OCI-LY7 (cell line): Measurements from ENCODE around the gene STX11. TPM values are rescaled to one million over a fixed set of nuclear protein-coding genes. Genes with fewer than 3 reads are reported as not detected.

Source experiments
- Bru-seq: library from RNA; stranded (reverse); fragments of 400-500 nt; gene quantifications from one replicate; lab custom pipeline; 2021; lab: Mats Ljungman, UMichigan
- BruChase-seq, 2 experiments: library from RNA; stranded (reverse); fragments of 400-500 nt; gene quantifications; one replicate each; lab custom pipeline; 2021; lab: Mats Ljungman, UMichigan
- BruUV-seq: library from RNA; stranded (reverse); fragments of 400-500 nt; replicated peaks from 2 replicates; lab custom pipeline; 2021; lab: Mats Ljungman, UMichigan
- CTCF ChIA-PET: fragments of 300-600 bp; sonication (Branson Sonifier 250); formaldehyde crosslinking; loops from one replicate; lab custom pipeline; 2022; ENCODE audit warnings: antibody characterized with exemption; ENCODE audit not compliant: unreplicated experiment; lab: Charles Lee
- POLR2A ChIA-PET: fragments of 300-600 bp; sonication (Branson Sonifier 250); formaldehyde crosslinking; loops from one replicate; lab custom pipeline; 2022; ENCODE audit warnings: antibody characterized with exemption; lab: Charles Lee
- DNase-seq: peaks from one replicate; pipeline ENCODE4 v3.0.0-alpha.2; 2015; ENCODE audit warnings: low spot score
- H2AFZ ChIP-seq: fragments of 200-600 bp; sonication (generic), shearing (Covaris generic); 2 replicates; pipeline ENCODE4 v1.6.1; 2014; ENCODE audit warnings: mild to moderate bottlenecking, antibody characterized with exemption, low read length, moderate library complexity
- H3K27ac ChIP-seq: fragments of 200-600 bp; sonication (generic); 2 replicates; pipeline ENCODE4 v1.5.1; 2014; ENCODE audit warnings: mixed run types, low read depth, mild to moderate bottlenecking, moderate library complexity, low read length, inconsistent platforms; ENCODE audit not compliant: poor library complexity, severe bottlenecking
- H3K36me3 ChIP-seq: fragments of 200-600 bp; sonication (generic); 2 replicates; pipeline ENCODE4 v1.6.1; 2014; ENCODE audit warnings: mild to moderate bottlenecking, antibody characterized with exemption, low read length, moderate library complexity, mixed read lengths; ENCODE audit not compliant: insufficient read depth
- H3K4me1 ChIP-seq: fragments of 200-600 bp; sonication (generic); 2 replicates; pipeline ENCODE4 v1.5.1; 2014; ENCODE audit warnings: mild to moderate bottlenecking, low read length; ENCODE audit not compliant: insufficient read depth, poor library complexity, severe bottlenecking
- H3K4me2 ChIP-seq: fragments of 200-600 bp; sonication (generic); 2 replicates; pipeline ENCODE4 v1.6.1; 2014; ENCODE audit warnings: mild to moderate bottlenecking, low read length
- H3K4me3 ChIP-seq: fragments of 200-600 bp; sonication (generic); 2 replicates; pipeline ENCODE4 v1.5.1; 2014; ENCODE audit warnings: mild to moderate bottlenecking, low read depth, low read length; ENCODE audit not compliant: poor library complexity, severe bottlenecking
- H3K79me2 ChIP-seq: fragments of 200-600 bp; sonication (generic); 2 replicates; pipeline ENCODE4 v1.6.1; 2016; ENCODE audit warnings: low read depth, mild to moderate bottlenecking, low read length, moderate library complexity, mixed read lengths; ENCODE audit not compliant: insufficient read depth
- H3K9me2 ChIP-seq: fragments of 200-600 bp; sonication (generic); 2 replicates; pipeline ENCODE4 v1.6.1; 2016; ENCODE audit warnings: mild to moderate bottlenecking, low read length, mixed read lengths; ENCODE audit not compliant: insufficient read depth
- H3K9me3 ChIP-seq: fragments of 200-600 bp; sonication (generic); 2 replicates; pipeline ENCODE4 v1.6.1; 2014; ENCODE audit warnings: mild to moderate bottlenecking, mixed run types, low read length, mixed read lengths
- H4K20me1 ChIP-seq: fragments of 200-600 bp; sonication (generic); 2 replicates; pipeline ENCODE4 v1.6.1; 2014; ENCODE audit warnings: mild to moderate bottlenecking, antibody characterized with exemption, low read length, moderate library complexity, mixed read lengths; ENCODE audit not compliant: insufficient read depth
- CTCF ChIP-seq: fragments of 200-600 bp; sonication (generic); conservative IDR thresholded peaks from 2 replicates; pipeline ENCODE4 v1.5.1; 2014; ENCODE audit warnings: mild to moderate bottlenecking, antibody characterized with exemption, low read length, moderate library complexity, mixed read lengths
- EZH2phosphoT487 ChIP-seq: fragments of 200-600 bp; sonication (generic); IDR thresholded peaks from 2 replicates; pipeline ENCODE4 v1.6.1; 2018; ENCODE audit warnings: low read depth, borderline replicate concordance, mild to moderate bottlenecking, mixed run types, antibody characterized with exemption, low read length, moderate library complexity, mixed read lengths
- intact Hi-C: fragments of 100-400 bp; cut with micrococcal nuclease; formaldehyde crosslinking; loops from one replicate; pipeline ENCODE4 v1.10.0; 2022; ENCODE audit not compliant: unreplicated experiment
- long read RNA-seq: library from polyadenylated mRNA; stranded (forward); transcript quantifications from one replicate; pipeline ENCODE4 v2.0.0, GENCODE V29; 2022
- total RNA-seq, 2 experiments: library from RNA; depleted of rRNA in 1 of 2; stranded (reverse); fragments of >200 nt in 1 of 2; shearing (Covaris generic) in 1 of 2; gene quantifications; 2 replicates each; pipeline ENCODE4 v1.2.3, GENCODE V29; 2014 to 2022

Gene STX11
- total RNA-seq (2014; rRNA removed; shearing (Covaris generic)) = 0.16 and 0.21 TPM in 2 replicates
- total RNA-seq (2022) = 1.1 and 1.3 TPM in 2 replicates
- Bru-seq, nascent RNA = percentile 35 among the genes with signal in this experiment
- BruChase-seq, experiment 1, labeled RNA remaining after a 6-hour chase = percentile 27 among the genes with signal in this experiment
- BruChase-seq, experiment 2, labeled RNA remaining after a 2-hour chase = percentile 28 among the genes with signal in this experiment
- long read RNA-seq, partial matches to known transcripts = 0 of 1 reads
- long read RNA-seq, other reads (novel, unspliced or antisense) = 0 of 1 reads

- ChIA-PET CTCF (no interaction called here), POLR2A (interaction anchor here (1.0 kb wide), 1 partner anchor 63 kb away, joined by 4 read pairs; no protein-coding TSS in a partner anchor)
- intact Hi-C loops = loop anchor here (5.0 kb wide), 1 partner anchor 38 kb away; no protein-coding TSS in a partner anchor
- Histone ChIP-seq H3K9me3 (no peaks in the 10 kb centered on the region), H4K20me1 (no peaks in the 10 kb centered on the region), H3K4me3 (peak within 1 kb of the TSS; percentile 64), H3K9me2 (no peaks in the 10 kb centered on the region), H3K4me1 (no peaks in the 10 kb centered on the region), H3K27ac (no peak within 1 kb of the TSS), H2AFZ (peak within 1 kb of the TSS; percentile 76; the same call in 1 of the 2 replicates), H3K4me2 (peak within 1 kb of the TSS; percentile 62), H3K36me3 (no peaks in the 10 kb centered on the region), H3K79me2 (no peaks in the 10 kb centered on the region)
- DNase-seq = peak; percentile 28
- TF ChIP-seq EZH2phosphoT487 = no peak
- no peak for TF ChIP-seq CTCF
- BruUV-seq = no TSS peak
Measured at GRCh38 chr6:144149894-144150709, at the start of gene STX11. Gene STX11 (plus strand): TSS chr6:144150517. CDS start chr6:144186628, 36,111 bp downstream.

DNA sequence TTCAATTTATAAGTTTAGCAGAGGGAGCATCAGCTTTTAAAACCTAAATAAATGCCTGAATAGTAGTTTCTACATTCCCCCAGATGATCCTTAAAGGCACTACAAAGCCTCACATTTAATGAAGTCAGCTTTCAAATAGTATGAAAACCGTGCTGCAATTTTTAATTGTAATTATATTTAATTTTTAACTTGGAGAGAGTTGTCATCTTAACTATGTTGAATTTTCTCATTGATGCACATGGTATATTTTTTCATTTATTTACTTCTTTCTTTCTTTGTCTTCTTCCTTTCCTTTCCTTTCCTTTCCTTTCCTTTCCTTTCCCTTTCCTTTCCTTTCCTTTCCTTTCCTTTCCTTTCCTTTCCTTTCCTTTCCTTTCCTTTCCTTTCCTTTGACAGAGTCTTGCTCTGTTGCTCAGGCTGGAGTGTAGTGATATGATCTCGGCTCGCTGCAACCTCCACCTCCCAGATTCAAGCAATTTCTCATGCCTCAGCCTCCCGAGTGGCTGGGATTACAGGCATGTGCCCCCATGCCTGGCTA lies 47.2 kb upstream of the STX11 start:
- no peaks in the 10 kb centered on the region for H3K4me1 ChIP-seq
- no peak overlapping the region for H3K27ac ChIP-seq
- ChIA-PET POLR2A (interaction anchor here (0.6 to 0.9 kb wide), 2 partner anchors 12 to 757 kb away, joined by 3 read pairs; no protein-coding TSS in a partner anchor), CTCF (no interaction called here)
- H3K4me2 ChIP-seq = no peak overlapping the region
- BruUV-seq = no TSS peak
- intact Hi-C loops = no loop called here
- no peak overlapping the region for H2AFZ ChIP-seq
- H4K20me1 ChIP-seq = no peaks in the 10 kb centered on the region
- no peak for DNase-seq
- no peaks in the 10 kb centered on the region for H3K9me3 ChIP-seq
- H3K36me3 ChIP-seq = no peaks in the 10 kb centered on the region
- no peaks in the 10 kb centered on the region for H3K9me2 ChIP-seq
- TF ChIP-seq CTCF (no peak), EZH2phosphoT487 (no peak)
- H3K4me3 ChIP-seq = no peak overlapping the region
- no peaks in the 10 kb centered on the region for H3K79me2 ChIP-seq
